ENCODE measurements around the gene TMEM181. TPM values are rescaled to one million over a fixed set of nuclear protein-coding genes. Genes with fewer than 3 reads are reported as not detected.
"Not testable (repeated sequence)": the region's sequence is repeated elsewhere in the genome, so short reads cannot be mapped to it uniquely, and the experiment has no call there.

The TMEM181 gene
- total RNA-seq, 1 experiment from 2014 or later: 72.9 TPM

DNA sequence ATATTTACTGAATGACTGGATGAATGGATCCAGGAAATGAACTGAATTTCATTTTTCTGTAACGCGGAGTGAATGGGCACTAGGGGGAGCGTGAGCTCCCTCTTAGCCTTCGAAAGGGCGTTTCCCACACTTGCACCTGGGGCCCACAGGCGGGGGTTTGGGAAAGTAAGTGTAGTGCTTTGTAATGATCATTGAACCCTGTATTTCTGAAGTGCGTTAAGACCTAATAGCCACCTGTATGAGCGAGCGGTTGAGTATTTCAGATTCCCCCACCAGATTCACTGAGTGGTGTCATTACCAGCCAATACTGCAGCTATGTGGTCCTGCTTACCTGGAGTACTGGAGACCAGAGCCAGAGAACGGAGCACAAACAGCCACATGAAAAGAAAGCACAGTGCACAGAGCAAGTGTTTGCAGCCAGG lies 100.5 kb downstream of the TMEM181 start:
- in situ Hi-C loops (cut with HindIII; ENCODE audit: low pct_unique_long_range_greater_than_20kb, low sequenced_read_pairs): no loop called here
- peak; percentile 41 for DNase-seq (ENCODE audit: low read depth, low spot score)

DNA sequence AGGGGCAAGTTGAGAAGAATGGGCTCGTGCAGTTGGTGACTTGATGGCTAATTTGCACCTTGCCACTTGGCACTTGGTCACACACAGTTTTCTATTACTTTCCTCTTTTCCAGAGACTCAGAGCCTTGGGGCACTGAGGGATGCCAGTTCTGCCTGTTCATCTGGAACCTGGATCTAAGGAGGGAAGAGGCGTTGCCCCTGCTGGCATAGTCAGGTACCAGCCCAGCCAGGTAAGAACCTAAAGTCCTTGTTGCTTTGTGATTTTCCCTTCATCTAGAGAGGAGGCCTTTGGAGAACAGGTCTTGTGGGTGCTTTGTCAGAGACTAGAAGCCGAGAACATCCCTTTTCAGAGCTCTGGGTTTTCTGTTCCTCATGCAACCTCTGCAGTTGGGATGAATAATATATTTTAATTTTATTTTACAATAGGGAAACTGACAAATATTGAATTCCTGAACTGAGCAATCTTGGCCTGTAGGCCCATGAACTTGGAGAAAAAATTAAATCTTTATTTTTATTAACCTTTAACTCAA lies 101.3 kb downstream of the TMEM181 start:
- in situ Hi-C loops (cut with HindIII; ENCODE audit: low pct_unique_long_range_greater_than_20kb, low sequenced_read_pairs): no loop called here
- no peak for DNase-seq (ENCODE audit: low read depth, low spot score)

DNA sequence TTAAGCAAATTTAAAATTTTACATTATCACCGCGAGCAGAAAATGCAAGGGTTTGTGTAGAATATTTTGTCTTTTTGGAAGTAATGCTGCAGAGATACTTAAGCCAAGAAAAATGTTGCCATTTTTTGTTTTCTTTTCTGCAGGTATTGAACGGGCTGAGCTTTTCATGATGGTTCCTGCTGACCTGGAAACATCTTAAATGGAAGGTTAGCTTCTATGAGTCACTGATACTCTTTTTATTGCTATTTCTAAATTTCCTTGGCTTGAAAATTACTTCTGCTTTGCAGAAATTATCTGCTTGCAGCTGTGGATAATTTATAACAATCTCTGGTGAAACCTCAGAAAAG lies 102.7 kb downstream of the TMEM181 start:
- in situ Hi-C loops (cut with HindIII; ENCODE audit: low pct_unique_long_range_greater_than_20kb, low sequenced_read_pairs): no loop called here
- DNase-seq (ENCODE audit: low read depth, low spot score): no peak

DNA sequence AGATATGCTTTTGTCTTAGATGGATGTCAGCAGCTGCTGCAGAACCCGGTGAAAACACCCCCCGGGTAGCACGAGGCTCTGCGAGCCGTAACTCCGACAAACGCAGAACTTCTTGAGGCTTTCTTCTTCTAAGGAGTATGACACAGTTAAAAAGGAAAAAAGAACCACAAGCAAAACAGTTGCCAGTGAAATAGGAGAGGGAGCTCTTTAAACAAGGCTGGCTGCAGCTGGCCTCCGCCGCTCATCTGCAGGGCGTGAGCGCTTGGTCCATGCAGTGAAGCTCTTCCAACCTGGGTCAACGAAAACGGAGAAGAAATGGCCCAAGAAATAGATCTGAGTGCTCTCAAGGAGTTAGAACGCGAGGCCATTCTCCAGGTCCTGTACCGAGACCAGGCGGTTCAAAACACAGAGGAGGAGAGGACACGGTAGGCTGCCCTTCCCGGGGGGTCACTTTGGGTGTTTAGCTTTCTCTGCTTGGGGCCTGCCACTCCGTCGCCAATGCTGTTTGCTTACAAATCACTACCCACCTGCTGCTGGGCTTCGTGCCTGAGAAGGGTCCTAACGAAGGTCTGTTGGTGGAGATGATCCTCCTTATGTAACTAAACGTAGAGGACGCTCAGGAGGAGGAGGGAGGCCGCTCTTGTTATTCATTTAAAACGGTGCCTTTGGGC lies 103.2 kb downstream of the TMEM181 start:
- DNase-seq (ENCODE audit: low read depth, low spot score): no peak
- in situ Hi-C loops (cut with HindIII; ENCODE audit: low pct_unique_long_range_greater_than_20kb, low sequenced_read_pairs): no loop called here

DNA sequence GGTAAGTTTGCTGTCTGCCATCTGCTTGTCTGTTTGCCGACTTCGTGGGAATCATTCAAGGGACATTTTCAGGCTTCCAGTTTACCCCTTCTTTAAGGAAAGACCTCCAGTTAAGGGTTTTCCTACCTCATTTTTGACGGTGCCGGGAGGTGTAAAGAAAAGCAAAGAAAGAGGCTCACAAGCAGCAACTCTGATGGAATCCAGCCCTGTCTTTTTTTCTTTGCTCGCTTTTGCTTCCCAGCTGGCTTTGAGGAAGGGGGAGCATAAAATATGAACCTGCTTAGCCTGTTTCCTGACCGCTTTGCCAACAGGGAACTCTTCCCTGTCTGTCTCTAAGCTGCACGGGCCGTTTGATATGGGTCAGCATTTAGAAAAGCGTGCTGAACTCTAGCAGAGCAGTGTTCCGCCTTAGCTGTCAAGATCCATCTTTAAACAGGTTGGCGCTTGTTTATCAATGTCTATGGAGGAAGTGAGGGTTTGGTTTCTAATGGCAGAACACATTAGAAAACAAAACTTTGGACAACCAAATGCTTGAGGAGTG lies 103.8 kb downstream of the TMEM181 start:
- in situ Hi-C loops (cut with HindIII; ENCODE audit: low pct_unique_long_range_greater_than_20kb, low sequenced_read_pairs): no loop called here
- no peak for DNase-seq (ENCODE audit: low read depth, low spot score)

DNA sequence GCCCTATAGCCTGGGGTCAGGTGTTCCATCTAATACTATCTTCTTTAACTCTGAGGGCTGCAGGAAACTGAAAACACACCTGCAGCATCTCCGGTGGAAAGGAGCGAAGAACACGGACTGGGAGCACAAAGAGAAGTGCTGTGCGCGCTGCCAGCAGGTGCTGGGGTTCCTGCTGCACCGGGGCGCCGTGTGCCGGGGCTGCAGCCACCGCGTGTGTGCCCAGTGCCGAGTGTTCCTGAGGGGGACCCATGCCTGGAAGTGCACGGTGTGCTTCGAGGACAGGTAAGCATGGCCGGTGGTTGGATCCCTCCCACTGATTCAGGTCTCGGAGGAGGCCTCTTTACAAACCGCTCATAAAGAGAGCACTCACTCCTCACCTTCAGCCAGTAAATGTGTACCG lies 105.4 kb downstream of the TMEM181 start:
- in situ Hi-C loops (cut with HindIII; ENCODE audit: low pct_unique_long_range_greater_than_20kb, low sequenced_read_pairs): no loop called here
- DNase-seq (ENCODE audit: low read depth, low spot score): no peak

DNA sequence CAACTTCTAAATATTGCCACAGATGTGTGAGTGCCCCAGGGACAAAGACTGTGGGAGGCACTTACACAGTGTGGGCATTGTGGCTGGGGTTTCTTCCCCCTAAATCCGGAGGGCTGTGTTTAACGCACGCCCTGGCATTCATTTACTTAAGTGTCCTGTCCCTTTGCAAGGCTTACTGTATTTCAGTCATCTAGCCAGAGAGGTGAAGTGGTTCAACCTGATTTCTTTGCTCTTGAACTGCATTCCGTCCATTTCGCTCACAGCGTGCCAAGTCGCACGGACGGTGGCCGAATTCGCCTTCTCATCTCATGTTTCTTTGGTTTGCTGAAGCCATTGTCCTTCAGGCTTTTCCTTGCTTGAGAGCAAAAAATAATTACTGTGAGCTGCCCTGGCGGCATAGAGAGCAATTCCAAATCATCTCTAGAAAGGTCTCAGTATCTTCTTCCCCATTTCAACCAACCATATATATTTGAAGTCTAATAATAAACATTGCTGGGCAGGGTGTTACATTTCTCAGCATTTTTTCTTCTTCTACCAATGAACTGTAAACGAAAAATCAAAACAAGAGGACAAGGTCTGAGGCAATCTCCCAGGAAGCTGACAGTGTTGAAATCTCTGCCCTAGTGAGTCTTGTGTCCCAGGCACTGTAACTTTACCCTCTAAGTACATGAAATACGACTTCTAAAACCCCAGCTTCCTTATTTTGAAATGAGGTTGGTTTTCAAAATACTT lies 106.9 kb downstream of the TMEM181 start:
- in situ Hi-C loops (cut with HindIII; ENCODE audit: low pct_unique_long_range_greater_than_20kb, low sequenced_read_pairs): no loop called here

DNA sequence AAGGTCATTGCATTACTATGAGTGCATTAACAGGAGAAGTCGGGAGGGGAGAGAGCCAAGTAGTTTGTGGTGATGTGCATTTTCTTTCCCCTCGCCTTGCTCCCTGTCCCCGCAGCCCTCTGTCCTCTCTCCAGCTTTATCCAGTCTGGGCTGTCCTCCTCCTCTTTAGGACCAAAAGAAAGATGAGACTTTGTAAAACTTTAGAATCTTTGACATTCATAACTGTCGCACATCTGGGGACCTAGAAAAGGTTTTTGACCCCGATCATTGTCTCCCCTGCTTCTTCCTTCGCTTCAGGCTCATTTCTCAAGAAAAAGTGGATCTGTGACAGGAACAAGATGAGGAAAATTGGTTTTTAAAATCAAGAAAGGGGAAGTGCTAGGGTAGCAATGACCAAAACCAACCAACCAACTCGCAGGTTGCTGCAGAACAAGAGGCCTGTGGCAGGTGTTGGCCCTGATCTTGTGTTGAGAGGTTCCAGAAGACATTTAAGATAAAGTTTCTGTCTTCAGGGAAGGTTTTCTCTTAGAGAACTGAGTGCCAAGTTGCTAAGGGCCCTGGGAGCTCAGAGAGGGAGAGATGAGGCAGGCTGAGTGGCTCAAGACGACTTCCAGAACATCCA lies 107.6 kb downstream of the TMEM181 start:
- in situ Hi-C loops (cut with HindIII; ENCODE audit: low pct_unique_long_range_greater_than_20kb, low sequenced_read_pairs): no loop called here
- DNase-seq (ENCODE audit: low read depth, low spot score): no peak

More for the DNA sequence above, 106.9 kb downstream of the TMEM181 start:
- no peak for DNase-seq (ENCODE audit: low read depth, low spot score)

DNA sequence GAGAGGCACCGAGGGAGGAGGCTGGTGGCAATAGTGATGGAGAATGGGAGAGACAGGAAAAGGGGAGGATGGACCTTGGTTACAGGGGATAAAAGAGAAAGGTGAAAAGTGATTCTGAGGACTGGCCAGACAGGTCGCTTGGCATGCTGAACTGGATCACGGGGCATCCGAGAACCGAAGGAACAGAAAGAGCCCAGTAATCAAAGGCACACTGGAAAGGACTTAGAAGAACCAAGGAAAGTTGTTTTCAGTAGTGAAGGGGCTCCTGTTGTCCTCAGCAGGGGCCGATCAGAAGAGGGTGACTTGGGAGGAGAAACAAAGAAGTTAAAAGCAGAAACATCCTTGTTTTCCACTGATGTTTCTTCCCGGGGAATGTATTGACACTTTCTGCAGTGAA lies 108.8 kb downstream of the TMEM181 start:
- no peak for DNase-seq (ENCODE audit: low read depth, low spot score)
- in situ Hi-C loops (cut with HindIII; ENCODE audit: low pct_unique_long_range_greater_than_20kb, low sequenced_read_pairs): no loop called here

DNA sequence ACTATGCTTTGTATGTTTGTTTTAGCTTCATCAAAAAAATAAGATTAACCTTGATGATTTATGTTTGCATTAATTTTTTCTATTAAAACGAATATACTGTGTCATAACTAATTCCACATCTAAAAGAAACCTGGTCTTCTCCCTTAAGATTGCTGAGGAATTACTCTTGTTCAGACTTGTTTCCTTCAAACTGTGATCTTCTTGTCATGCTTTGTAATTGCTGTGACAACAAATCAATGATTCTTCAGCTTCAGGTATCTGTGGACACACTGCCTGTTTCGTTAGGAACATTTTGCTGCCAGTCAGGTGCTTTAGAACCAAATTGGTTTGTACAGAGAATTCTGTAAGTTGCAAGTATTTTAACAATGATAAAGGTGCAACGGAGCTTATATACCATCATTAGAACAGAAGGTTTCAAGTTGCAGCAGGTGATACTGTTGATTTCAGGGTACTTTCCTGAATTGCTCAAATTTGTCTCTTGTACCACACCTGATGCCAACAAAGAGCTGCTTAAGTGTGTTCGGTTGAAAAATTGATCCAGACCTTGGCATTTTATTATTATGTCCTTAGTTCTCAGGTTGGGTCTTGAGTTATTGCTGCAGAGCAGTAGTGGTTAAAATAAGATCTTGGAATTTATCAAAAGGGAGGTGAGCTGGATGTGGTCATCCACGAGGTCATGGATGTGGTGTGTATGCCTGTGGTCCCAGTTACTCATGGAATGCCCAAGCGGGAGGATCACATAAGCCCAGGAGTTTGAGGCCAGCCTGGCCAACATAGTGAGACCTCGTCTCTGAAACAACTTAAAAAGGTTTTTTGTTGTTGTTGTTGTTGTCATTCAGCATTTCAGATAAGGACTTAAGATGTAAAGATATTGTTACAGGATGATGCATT lies 109.5 kb downstream of the TMEM181 start:
- no peak for DNase-seq (ENCODE audit: low read depth, low spot score)
- in situ Hi-C loops (cut with HindIII; ENCODE audit: low pct_unique_long_range_greater_than_20kb, low sequenced_read_pairs): no loop called here

DNA sequence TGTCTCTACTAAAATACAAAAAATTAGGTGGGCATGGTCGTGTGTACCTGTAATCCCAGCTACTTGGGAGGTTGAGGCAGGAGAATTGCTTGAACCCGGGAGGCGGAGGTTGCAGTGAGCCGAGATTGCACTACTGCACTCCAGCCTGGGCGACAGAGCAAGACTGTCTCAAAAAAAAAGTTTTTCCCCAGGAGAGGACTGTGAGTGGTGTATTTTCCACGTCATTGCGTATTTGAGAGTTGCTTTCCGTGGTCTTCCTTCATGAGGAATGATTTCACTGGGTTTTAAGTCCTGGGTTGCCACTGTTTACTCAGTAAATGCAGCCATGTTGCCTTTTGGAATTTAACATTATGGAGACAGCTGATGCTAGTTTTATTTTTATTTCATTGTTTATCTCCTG lies 112.2 kb downstream of the TMEM181 start:
- DNase-seq (ENCODE audit: low read depth, low spot score); in situ Hi-C loops (cut with HindIII; ENCODE audit: low pct_unique_long_range_greater_than_20kb, low sequenced_read_pairs): not testable (repeated sequence)

DNA sequence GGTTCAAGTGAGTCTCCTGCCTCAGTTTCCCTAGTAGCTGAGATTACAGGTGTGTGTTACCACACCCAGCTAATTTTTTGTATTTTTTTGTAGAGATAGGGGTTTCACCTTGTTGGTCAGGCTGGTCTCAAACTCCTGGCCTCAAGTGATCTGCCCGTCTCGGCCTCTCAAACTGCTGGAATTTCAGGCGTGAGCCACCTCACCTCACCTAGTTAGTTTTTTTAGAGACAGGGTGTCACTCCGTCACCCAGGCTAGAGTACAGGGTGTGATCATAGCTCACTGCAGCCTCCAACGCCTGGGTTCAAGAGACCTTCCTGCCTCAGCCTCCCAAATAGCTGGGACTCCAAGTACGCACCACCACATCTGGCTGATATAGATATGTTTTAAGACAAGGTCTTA lies 112.8 kb downstream of the TMEM181 start:
- no peak for DNase-seq (ENCODE audit: low read depth, low spot score)
- in situ Hi-C loops (cut with HindIII; ENCODE audit: low pct_unique_long_range_greater_than_20kb, low sequenced_read_pairs): no loop called here

DNA sequence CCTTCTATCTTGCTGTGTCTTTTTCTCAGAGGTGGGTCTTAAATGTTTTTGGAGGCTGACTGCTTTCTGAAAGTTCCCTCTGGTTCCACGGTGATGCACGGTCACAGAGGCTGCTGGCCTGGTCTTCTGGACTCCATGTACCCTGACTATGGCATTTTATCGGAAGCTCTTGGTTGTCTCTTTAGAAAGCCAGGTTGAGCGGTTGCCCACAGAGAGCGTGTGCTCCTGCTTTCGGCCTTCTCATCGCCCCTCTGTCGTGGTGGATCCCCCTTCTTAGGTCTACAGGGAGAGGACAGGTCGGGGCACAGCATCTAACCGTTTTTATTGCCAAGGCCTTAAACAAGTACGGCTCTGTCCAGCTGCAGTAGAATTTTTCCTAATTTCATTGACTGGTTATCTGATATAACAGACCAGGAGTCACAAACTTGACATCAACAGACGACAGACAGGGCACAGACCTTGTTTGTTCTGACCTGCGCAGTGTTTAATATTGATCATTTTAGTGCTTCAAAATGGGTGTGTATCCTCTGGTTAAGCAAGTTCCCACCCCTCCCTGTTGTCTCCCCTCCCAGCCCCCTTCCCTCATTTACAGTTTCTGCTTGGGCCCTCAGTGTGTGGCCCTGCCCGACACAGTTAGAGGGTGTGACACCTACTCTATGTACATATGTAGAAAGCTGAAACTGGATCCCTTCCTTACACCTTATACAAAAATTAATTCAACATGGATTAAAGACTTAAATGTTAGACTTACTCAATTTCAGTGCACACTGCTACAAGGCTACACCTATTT lies 114.6 kb downstream of the TMEM181 start:
- no peak for DNase-seq (ENCODE audit: low read depth, low spot score)
- in situ Hi-C loops (cut with HindIII; ENCODE audit: low pct_unique_long_range_greater_than_20kb, low sequenced_read_pairs): no loop called here

DNA sequence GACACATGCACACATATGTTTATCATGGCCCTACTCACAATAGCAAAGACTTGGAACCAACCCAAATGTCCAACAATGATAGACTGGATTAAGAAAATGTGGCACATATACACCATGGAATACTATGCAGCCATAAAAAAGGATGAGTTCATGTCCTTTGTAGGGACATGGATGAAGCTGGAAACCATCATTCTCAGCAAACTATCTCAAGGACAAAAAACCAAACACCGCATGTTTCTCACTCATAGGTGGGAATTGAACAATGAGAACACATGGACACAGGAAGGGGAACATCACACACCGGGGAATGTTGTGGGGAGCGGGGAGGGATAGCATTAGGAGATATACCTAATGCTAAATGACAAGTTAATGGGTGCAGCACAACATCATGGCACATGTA lies 117.2 kb downstream of the TMEM181 start:
- in situ Hi-C loops (cut with HindIII; ENCODE audit: low pct_unique_long_range_greater_than_20kb, low sequenced_read_pairs); DNase-seq (ENCODE audit: low read depth, low spot score): not testable (repeated sequence)

DNA sequence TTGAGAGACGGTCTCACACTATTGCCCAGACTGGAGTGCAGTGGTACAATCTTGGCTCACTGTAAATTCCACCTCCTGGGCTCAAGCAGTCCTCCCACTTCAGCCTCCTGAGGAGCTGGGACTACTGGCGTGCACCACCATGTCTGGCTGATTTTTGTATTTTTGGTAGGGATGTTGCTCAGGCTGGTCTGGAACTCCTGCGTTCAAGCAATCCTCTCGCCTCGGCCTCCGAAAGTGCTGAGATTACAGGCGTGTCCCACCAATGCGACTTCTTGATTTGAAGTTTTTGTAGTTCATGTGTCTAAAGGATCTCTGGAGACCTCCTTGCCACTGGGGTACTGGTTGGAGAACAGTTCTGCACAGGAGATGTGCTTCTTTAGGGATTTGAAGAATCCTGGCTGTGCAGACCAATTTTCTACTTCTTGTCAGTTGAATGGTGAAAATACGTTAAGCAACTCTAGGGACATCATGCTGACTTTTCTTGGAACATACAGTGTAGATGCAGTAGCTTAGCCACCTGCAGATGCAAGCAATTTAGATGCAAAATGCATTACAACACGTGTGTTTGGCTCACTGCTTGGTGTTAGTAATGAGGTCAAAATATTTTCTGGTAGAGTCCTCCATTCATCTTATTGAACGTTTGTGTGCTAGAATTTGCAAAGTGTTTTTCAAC lies 118.2 kb downstream of the TMEM181 start:
- DNase-seq (ENCODE audit: low read depth, low spot score): no peak
- in situ Hi-C loops (cut with HindIII; ENCODE audit: low pct_unique_long_range_greater_than_20kb, low sequenced_read_pairs): no loop called here

DNA sequence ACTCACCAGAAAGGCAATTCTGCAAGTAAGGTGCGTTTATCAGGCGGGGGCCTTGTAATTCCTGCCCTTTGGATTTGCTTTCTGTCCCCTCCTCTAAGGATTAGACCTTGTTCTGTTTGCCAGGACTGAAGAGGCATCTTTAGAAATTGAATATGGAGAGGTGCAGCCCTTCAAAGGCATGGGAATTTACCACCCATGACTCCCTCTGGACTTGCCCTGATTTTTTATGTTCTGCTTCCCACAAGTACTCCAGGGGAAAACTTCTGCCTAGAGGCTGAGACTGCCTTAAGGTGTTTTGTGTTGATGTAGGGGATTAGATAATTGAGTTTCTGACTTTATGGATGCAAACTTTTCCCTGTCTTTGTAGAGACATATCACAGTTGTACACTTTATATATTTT lies 120.1 kb downstream of the TMEM181 start:
- in situ Hi-C loops (cut with HindIII; ENCODE audit: low pct_unique_long_range_greater_than_20kb, low sequenced_read_pairs): no loop called here
- no peak for DNase-seq (ENCODE audit: low read depth, low spot score)

Data from SK-MEL-5 (cell line).